ENCODE data around the gene MDC1. TPM values are rescaled to one million over a fixed set of nuclear protein-coding genes. Genes with fewer than 3 reads are reported as not detected.
"Not testable (repeated sequence)": the region's sequence is repeated elsewhere in the genome, so short reads cannot be mapped to it uniquely, and the experiment has no call there.

MDC1 gene
- total and polyA plus RNA-seq, 10 donors, result 7.8 to 47.7 (median 22.1) TPM

DNA sequence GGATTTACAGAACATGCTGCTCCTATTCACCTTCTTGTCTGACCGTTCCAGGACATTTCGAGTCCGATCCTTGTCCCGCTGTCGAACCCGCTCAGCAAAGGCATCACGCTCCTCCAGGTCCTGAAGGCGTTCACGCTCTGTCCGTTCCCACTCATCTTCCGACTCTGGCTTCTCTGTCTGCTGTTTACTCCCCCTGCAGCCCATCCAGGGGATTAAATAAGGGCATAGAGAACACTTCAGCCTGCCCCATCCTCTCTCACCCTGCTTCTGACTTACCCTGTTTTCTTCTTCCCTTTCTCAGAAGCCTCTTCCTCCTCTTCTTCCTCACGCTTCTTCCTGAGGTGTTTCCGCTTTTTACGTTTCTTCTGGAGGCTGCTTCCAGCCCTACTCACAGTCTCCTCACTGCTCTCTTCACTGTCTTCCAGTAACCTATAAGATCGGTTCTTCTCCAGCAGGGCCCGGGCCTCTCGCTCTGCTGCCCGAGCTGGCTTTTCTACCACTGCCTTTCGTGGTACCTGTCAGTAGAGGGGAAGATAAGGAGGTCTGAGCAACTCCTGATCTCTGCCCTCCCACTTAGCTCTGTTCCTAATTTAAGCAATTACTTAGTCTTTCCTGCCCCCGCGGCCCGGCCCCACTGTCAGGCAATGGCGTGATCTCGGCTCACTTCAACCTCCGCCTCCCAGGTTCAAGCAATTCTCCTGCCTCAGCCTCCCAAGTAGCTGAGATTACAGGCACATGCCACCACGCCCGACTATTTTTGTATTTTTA is 46.1 kb downstream of the MDC1 start:
- no peak for DNase-seq
- H3K27ac ChIP-seq, result no peak overlapping the region
- peaks cover 11 to 51% (median 27%) of the 10 kb centered on the region in 6 donors for H3K4me1 ChIP-seq
- TF ChIP-seq POLR2A (IDR thresholded peaks at IDR 0.05), result no peak
- TF ChIP-seq, protein P1, sequence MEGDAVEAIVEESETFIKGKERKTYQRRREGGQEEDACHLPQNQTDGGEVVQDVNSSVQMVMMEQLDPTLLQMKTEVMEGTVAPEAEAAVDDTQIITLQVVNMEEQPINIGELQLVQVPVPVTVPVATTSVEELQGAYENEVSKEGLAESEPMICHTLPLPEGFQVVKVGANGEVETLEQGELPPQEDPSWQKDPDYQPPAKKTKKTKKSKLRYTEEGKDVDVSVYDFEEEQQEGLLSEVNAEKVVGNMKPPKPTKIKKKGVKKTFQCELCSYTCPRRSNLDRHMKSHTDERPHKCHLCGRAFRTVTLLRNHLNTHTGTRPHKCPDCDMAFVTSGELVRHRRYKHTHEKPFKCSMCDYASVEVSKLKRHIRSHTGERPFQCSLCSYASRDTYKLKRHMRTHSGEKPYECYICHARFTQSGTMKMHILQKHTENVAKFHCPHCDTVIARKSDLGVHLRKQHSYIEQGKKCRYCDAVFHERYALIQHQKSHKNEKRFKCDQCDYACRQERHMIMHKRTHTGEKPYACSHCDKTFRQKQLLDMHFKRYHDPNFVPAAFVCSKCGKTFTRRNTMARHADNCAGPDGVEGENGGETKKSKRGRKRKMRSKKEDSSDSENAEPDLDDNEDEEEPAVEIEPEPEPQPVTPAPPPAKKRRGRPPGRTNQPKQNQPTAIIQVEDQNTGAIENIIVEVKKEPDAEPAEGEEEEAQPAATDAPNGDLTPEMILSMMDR (IDR thresholded peaks at IDR 0.05 in 8 of 11, conservative IDR thresholded peaks at IDR 0.05 in 3 of 11), result no peak
- TF ChIP-seq POLR2AphosphoS5 (IDR thresholded peaks at IDR 0.05), result no peak
- intact Hi-C loops (cut with DNase I; ENCODE audit: low total_unique reads), result loop anchor here (10.0 kb wide), 1 partner anchor 186 kb away; the partner anchor contains the start of gene HLA-E
- peaks cover 0 to 57% (median 47%) of the 10 kb centered on the region in 6 donors for H3K36me3 ChIP-seq
- WGBS, 5 donors, result 87 to 92% (median 89%) methylated on average over 27 of the region's 27 CpGs
- H3K27me3 ChIP-seq (replicated peaks in 1 of 7), result no peaks in the 10 kb centered on the region
- H3K9me3 ChIP-seq, result no peaks in the 10 kb centered on the region
- H3K4me3 ChIP-seq, result peak overlapping the region in 3 of 8 donors; percentile 96 to 100 (median 99)

DNA sequence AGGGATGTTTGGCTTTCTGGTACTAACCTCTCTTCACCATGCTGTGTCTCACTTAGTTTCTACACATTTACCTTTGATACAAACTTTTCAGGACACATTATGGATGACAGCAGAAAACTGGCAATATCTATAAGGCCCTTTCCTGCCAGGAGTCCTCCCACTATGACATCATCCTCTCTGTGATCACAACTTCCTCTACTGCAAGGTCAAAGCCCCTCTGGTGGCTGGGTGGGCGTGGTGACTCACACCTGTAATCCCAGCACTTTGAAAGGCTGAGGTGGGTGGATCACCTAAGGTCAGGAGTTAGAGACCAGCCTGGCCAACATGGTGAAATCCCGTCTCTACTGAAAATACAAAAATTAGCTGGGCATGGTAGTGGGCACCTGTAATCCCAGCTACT is 50.8 kb downstream of the MDC1 start:
- intact Hi-C loops (cut with DNase I; ENCODE audit: low total_unique reads), result loop anchor here (10.0 kb wide), 1 partner anchor 121 kb away; no protein-coding TSS in a partner anchor
- DNase-seq; H3K9me3 ChIP-seq; H3K27me3 ChIP-seq (replicated peaks in 1 of 7); H3K4me3 ChIP-seq: not testable (repeated sequence)
- WGBS, 5 donors, result 57 to 80% (median 63%) methylated on average over 2 of the region's 2 CpGs
- peaks cover 2 to 25% (median 10%) of the 10 kb centered on the region in 6 donors for H3K4me1 ChIP-seq
- peak overlapping the region in 2 of 8 donors; percentile 12 to 36 for H3K27ac ChIP-seq
- peaks cover 0 to 99% (median 88%) of the 10 kb centered on the region in 6 donors for H3K36me3 ChIP-seq

DNA sequence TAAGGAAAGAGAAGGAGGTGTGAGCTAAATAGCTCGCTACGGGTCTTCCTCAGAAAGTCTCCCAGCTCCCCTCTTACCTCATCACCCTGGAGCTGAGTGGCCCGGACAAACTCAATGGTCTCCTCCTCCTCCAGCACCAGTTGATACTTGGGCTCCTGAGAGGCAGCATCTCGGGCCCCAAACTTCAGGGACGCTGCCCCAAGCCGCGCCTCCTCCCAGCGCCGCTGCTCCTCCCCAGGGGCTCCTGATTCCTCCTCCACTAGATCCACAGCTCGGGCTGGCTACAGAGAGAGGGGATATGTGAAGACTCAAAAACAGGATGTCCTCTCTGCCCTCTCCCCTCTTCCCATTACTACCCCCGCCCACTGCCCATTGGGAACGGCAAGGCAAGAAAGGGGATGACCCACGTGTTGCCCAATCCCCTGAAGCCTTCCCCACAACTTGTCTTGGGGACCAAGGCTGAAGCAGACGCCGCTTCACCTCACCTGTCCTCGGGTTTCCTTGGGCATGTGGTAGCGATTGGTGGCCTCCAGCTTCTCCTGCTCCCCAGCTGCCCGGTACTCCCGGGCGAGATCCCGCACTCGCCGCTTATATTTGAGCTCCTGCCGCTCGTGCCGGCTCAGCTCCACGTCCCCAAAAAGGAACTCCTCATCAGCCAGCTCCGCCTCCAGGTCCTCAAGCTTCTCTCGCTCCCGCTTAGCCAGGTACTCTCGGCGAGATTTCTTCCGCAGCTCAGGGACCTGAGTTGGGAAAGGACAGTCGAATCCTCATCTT is 51.9 kb downstream of the MDC1 start:
- TF ChIP-seq POLR2A (IDR thresholded peaks at IDR 0.05) (no peak), POLR2AphosphoS5 (IDR thresholded peaks at IDR 0.05) (no peak)
- TF ChIP-seq, protein P1 (IDR thresholded peaks at IDR 0.05 in 8 of 11, conservative IDR thresholded peaks at IDR 0.05 in 3 of 11), result no peak
- Histone ChIP-seq H3K4me1 (peaks cover 0 to 14% (median 0%) of the 10 kb centered on the region in 6 donors), H3K9me3 (no peaks in the 10 kb centered on the region), H3K27ac (no peak overlapping the region), H3K27me3 (replicated peaks in 1 of 7) (no peaks in the 10 kb centered on the region), H3K4me3 (no peak overlapping the region), H3K36me3 (peaks cover 0 to 100% (median 90%) of the 10 kb centered on the region in 6 donors)
- DNase-seq, result no peak
- WGBS, 5 donors, result 92 to 95% (median 94%) methylated on average over 32 to 34 of the region's 34 CpGs
- intact Hi-C loops (cut with DNase I; ENCODE audit: low total_unique reads), result loop anchor here (10.0 kb wide), 1 partner anchor 120 kb away; no protein-coding TSS in a partner anchor

DNA sequence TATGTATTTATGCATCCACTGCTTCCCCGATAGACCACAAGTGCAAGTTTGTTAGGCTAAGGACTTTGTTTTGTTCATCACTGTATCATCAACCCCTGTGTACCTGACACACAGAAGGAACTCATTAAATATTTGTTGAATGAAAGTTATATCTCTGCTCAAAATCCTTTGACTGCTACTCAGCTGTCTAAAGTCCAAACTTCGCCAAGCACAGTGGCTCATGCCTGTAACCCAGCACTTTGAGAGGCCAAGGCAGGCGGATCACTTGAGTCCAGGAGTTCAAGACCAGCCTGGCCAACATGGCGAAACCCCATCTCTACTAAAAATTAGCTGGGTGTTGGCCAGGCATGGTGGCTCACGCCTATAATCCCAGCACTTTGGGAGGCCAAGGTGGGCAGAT is 59.2 kb downstream of the MDC1 start:
- H3K9me3 ChIP-seq; H3K27ac ChIP-seq; H3K4me3 ChIP-seq; H3K27me3 ChIP-seq (replicated peaks in 1 of 7); intact Hi-C loops (cut with DNase I; ENCODE audit: low total_unique reads); DNase-seq: not testable (repeated sequence)
- peaks cover 9 to 100% (median 96%) of the 10 kb centered on the region in 6 donors for H3K36me3 ChIP-seq
- WGBS, 5 donors, result 92 to 99% (median 95%) methylated on average over 5 of the region's 5 CpGs
- H3K4me1 ChIP-seq, result peaks cover 0 to 13% (median 0%) of the 10 kb centered on the region in 6 donors

DNA sequence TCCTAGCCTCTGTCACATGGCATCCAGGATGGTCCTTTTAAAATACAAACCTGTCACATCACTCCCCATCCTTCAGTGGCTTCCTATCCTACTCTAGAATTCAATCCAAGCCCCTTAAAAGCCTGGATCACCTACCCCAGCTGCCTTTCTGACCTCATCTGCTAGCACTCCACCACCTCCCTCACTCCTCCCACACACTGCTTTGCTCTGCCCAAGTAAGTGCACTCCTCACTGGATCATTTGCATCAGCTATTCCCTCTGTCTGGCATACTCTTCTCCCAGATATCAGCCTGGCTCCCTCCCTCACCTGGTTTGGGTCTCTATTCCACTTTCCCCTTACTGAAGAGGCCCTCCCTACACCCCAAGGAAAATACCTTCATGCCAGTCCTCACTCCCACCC is 59.6 kb downstream of the MDC1 start:
- Histone ChIP-seq H3K36me3 (peaks cover 9 to 100% (median 96%) of the 10 kb centered on the region in 6 donors), H3K4me1 (peaks cover 0 to 13% (median 0%) of the 10 kb centered on the region in 6 donors), H3K27ac (no peak overlapping the region), H3K4me3 (no peak overlapping the region), H3K27me3 (replicated peaks in 1 of 7) (no peaks in the 10 kb centered on the region), H3K9me3 (no peaks in the 10 kb centered on the region)
- intact Hi-C loops (cut with DNase I; ENCODE audit: low total_unique reads), result no loop called here
- TF ChIP-seq, protein P1 (IDR thresholded peaks at IDR 0.05 in 8 of 11, conservative IDR thresholded peaks at IDR 0.05 in 3 of 11), result no peak
- TF ChIP-seq POLR2AphosphoS5 (IDR thresholded peaks at IDR 0.05), result no peak
- no peak for TF ChIP-seq POLR2A (IDR thresholded peaks at IDR 0.05)
- no peak for DNase-seq

Data from spleen (tissue), 11 donors.